PC-9 (cell line): ENCODE results near the gene RAD23A. TPM values are rescaled to one million over a fixed set of nuclear protein-coding genes. Genes with fewer than 3 reads are reported as not detected.

Experiments used
- BruUV-seq: library from RNA; stranded (reverse); fragments of 400-500 nt; replicated peaks from 2 replicates; lab custom pipeline; 2021; lab: Mats Ljungman, UMichigan
- CTCF ChIA-PET: fragments of 300-600 bp; sonication (Branson Sonifier 250); formaldehyde crosslinking; loops from one replicate; lab custom pipeline; 2022; ENCODE audit warnings: antibody characterized with exemption; lab: Charles Lee
- POLR2A ChIA-PET: fragments of 300-600 bp; sonication (Branson Sonifier 250); formaldehyde crosslinking; loops from one replicate; lab custom pipeline; 2022; ENCODE audit warnings: antibody characterized with exemption; ENCODE audit not compliant: unreplicated experiment; lab: Charles Lee
- DNase-seq, 2 experiments: peaks; one replicate each; pipeline versions ENCODE4 v3.0.0 to v3.0.0-alpha.2; 2015 to 2022; ENCODE audit warnings: mixed read lengths in 1 of 2
- H2AFZ ChIP-seq: fragments of 200-600 bp; sonication (generic); 2 replicates; pipeline ENCODE4 v1.8.1; 2017; ENCODE audit warnings: antibody characterized with exemption
- H3F3A ChIP-seq: fragments of 200-600 bp; sonication (generic); 2 replicates; pipeline ENCODE4 v1.8.1; 2017; ENCODE audit warnings: antibody characterized with exemption, mild to moderate bottlenecking, low read depth; ENCODE audit not compliant: insufficient read depth
- H3K27ac ChIP-seq: fragments of 200-600 bp; sonication (generic); 2 replicates; pipeline ENCODE4 v1.6.1; 2016; ENCODE audit warnings: mixed run types
- H3K27me3 ChIP-seq: fragments of 200-600 bp; sonication (generic); 2 replicates; pipeline ENCODE4 v1.6.1; 2016; ENCODE audit warnings: low read depth, mixed run types; ENCODE audit not compliant: insufficient read depth
- H3K36me3 ChIP-seq: fragments of 200-600 bp; sonication (generic); 2 replicates; pipeline ENCODE4 v1.6.1; 2016; ENCODE audit warnings: low read depth, mixed run types
- H3K4me1 ChIP-seq: fragments of 200-600 bp; sonication (generic); replicated peaks from 2 replicates; pipeline ENCODE4 v1.6.1; 2016; ENCODE audit warnings: mixed run types; ENCODE audit not compliant: insufficient read depth
- H3K4me2 ChIP-seq: fragments of 200-600 bp; sonication (generic); 2 replicates; pipeline ENCODE4 v1.6.1; 2017; ENCODE audit warnings: mixed run types
- H3K4me3 ChIP-seq: fragments of 200-600 bp; sonication (generic); 2 replicates; pipeline ENCODE4 v1.6.1; 2016; ENCODE audit warnings: mixed run types
- H3K79me2 ChIP-seq: fragments of 200-600 bp; sonication (generic); 2 replicates; pipeline ENCODE4 v1.6.1; 2017; ENCODE audit warnings: low read depth, mixed run types
- H3K9me2 ChIP-seq: fragments of 200-600 bp; sonication (generic); 2 replicates; pipeline ENCODE4 v1.8.1; 2017; ENCODE audit warnings: mild to moderate bottlenecking; ENCODE audit not compliant: insufficient read depth
- H3K9me3 ChIP-seq: fragments of 200-600 bp; sonication (generic); 2 replicates; pipeline ENCODE4 v1.8.1; 2016; ENCODE audit warnings: low read depth; ENCODE audit not compliant: insufficient read depth
- H4K20me1 ChIP-seq: fragments of 200-600 bp; sonication (generic); 2 replicates; pipeline ENCODE4 v1.8.1; 2017; ENCODE audit not compliant: insufficient read depth
- CTCF ChIP-seq: fragments of 200-600 bp; sonication (generic); conservative IDR thresholded peaks from 2 replicates; pipeline ENCODE4 v1.6.1; 2017; ENCODE audit warnings: mixed run types, antibody characterized with exemption, mild to moderate bottlenecking, moderate library complexity
- EZH2 ChIP-seq: fragments of 200-600 bp; sonication (generic); IDR thresholded peaks from 2 replicates; pipeline ENCODE4 v1.8.0; 2017; ENCODE audit warnings: antibody characterized with exemption, low read depth
- intact Hi-C: fragments of 100-400 bp; cut with micrococcal nuclease; formaldehyde crosslinking; loops from one replicate; pipeline ENCODE4 v1.10.0; 2022; ENCODE audit not compliant: unreplicated experiment
- total RNA-seq: library from RNA; stranded (reverse); gene quantifications from 2 replicates; pipeline ENCODE4 v1.2.3, GENCODE V29; 2021

RAD23A gene
- total RNA-seq, 1 experiment from 2014 or later, result 186 TPM

GRCh38 chr19:12946092-12946721, 545 bp downstream of the RAD23A start:
- ChIA-PET POLR2A (interaction anchor here (0.6 to 0.7 kb wide), 9 partner anchors 8 to 1625 kb away, joined by 3 to 19 read pairs (median 4); partner anchors contain the start of genes CALR, NDUFB7 and SYCE2), CTCF (interaction anchor here (0.6 to 1.0 kb wide), 3 partner anchors 19 to 61 kb away, joined by 3 to 4 read pairs (median 4); no protein-coding TSS in a partner anchor)
- Histone ChIP-seq H2AFZ (no peak overlapping the region; the same call in 1 of the 2 replicates), H4K20me1 (peaks cover 29% of the 10 kb centered on the region), H3K27ac (peak overlapping the region; percentile 89), H3F3A (peaks cover 92% of the 10 kb centered on the region), H3K27me3 (no peaks in the 10 kb centered on the region), H3K36me3 (peaks cover 43% of the 10 kb centered on the region), H3K79me2 (peaks cover 39% of the 10 kb centered on the region), H3K9me3 (no peaks in the 10 kb centered on the region), H3K4me3 (peak overlapping the region; percentile 77), H3K4me2 (peak overlapping the region; percentile 97), H3K9me2 (no peaks in the 10 kb centered on the region), H3K4me1 (peaks cover 23% of the 10 kb centered on the region)
- intact Hi-C loops, result no loop called here
- no TSS peak for BruUV-seq
- TF ChIP-seq CTCF (no peak), EZH2 (no peak)
- peak; percentile 70 to 73 for DNase-seq

GRCh38 chr19:12946731-12947496, 1.3 kb downstream of the RAD23A start:
- peaks cover 32% of the 10 kb centered on the region for H3K79me2 ChIP-seq
- H4K20me1 ChIP-seq, result peaks cover 36% of the 10 kb centered on the region
- no peaks in the 10 kb centered on the region for H3K27me3 ChIP-seq
- ChIA-PET CTCF (interaction anchor here (0.9 to 1.0 kb wide), 2 partner anchors 19 kb away, joined by 4 read pairs; no protein-coding TSS in a partner anchor), POLR2A (interaction anchor here (0.6 to 0.7 kb wide), 7 partner anchors 8 to 1625 kb away, joined by 3 to 19 read pairs (median 5); partner anchors contain the start of genes NDUFB7 and SYCE2)
- H3K27ac ChIP-seq, result peak overlapping the region; percentile 89
- H3K4me3 ChIP-seq, result peak overlapping the region; percentile 77
- no peak for DNase-seq
- TF ChIP-seq CTCF, result no peak
- TF ChIP-seq EZH2, result no peak
- no peaks in the 10 kb centered on the region for H3K9me3 ChIP-seq
- peaks cover 23% of the 10 kb centered on the region for H3K4me1 ChIP-seq
- H2AFZ ChIP-seq, result no peak overlapping the region
- H3K9me2 ChIP-seq, result no peaks in the 10 kb centered on the region
- intact Hi-C loops, result no loop called here
- H3K4me2 ChIP-seq, result peak overlapping the region; percentile 97
- peaks cover 92% of the 10 kb centered on the region for H3F3A ChIP-seq
- H3K36me3 ChIP-seq, result peaks cover 37% of the 10 kb centered on the region
- TSS peak; percentile 35 for BruUV-seq
